Parathyroid adenoma (tissue), 2 donors: ENCODE results near the gene JPH3.

Source experiments
- H2AFZ ChIP-seq: fragments of 300-600 bp; sonication (generic); one replicate; pipeline ENCODE4 v1.7.0; 2017; ENCODE audit warnings: antibody characterized with exemption, mild to moderate bottlenecking
- H3K27ac ChIP-seq: fragments of 300-600 bp; sonication (generic); one replicate; pipeline ENCODE4 v1.7.0; 2017
- H3K27me3 ChIP-seq: fragments of 300-600 bp; sonication (generic); one replicate; pipeline ENCODE4 v1.7.0; 2017; ENCODE audit warnings: low read length; ENCODE audit not compliant: control insufficient read depth, insufficient read depth
- H3K36me3 ChIP-seq: fragments of 300-600 bp; sonication (generic); one replicate; pipeline ENCODE4 v1.7.0; 2017; ENCODE audit warnings: low read length; ENCODE audit not compliant: control insufficient read depth, insufficient read depth
- H3K4me1 ChIP-seq: fragments of 300-600 bp; sonication (generic); one replicate; pipeline ENCODE4 v1.7.0; 2017; ENCODE audit warnings: control low read depth
- H3K4me2 ChIP-seq: fragments of 300-600 bp; sonication (generic); one replicate; pipeline ENCODE4 v1.7.0; 2017; ENCODE audit warnings: low read length
- H3K4me3 ChIP-seq: fragments of 300-600 bp; sonication (generic); one replicate; pipeline ENCODE4 v1.7.0; 2017; ENCODE audit warnings: low read depth, low read length
- H3K79me2 ChIP-seq: fragments of 300-600 bp; sonication (generic); one replicate; pipeline ENCODE4 v1.7.0; 2017; ENCODE audit warnings: control low read depth
- H3K9ac ChIP-seq: fragments of 300-600 bp; sonication (generic); one replicate; pipeline ENCODE4 v1.7.0; 2017; ENCODE audit warnings: mild to moderate bottlenecking
- H3K9me3 ChIP-seq: fragments of 300-600 bp; sonication (generic); one replicate; pipeline ENCODE4 v1.7.0; 2017; ENCODE audit warnings: low read length; ENCODE audit not compliant: control insufficient read depth
- CTCF ChIP-seq: fragments of 300-600 bp; sonication (generic); IDR thresholded peaks from one replicate; pipeline ENCODE4 v1.7.0; 2017; ENCODE audit warnings: antibody characterized with exemption, mild to moderate bottlenecking
- donor health status: primary hyperparathyroidism.

The JPH3 gene

GRCh38 chr16:87602821-87603683, 744 bp downstream of the JPH3 start:
- TF ChIP-seq CTCF = no peak
- no peaks in the 10 kb centered on the region for H3K4me1 ChIP-seq
- no peak overlapping the region for H3K9ac ChIP-seq
- no peak overlapping the region for H3K4me2 ChIP-seq
- no peaks in the 10 kb centered on the region for H3K79me2 ChIP-seq
- peaks cover 3% of the 10 kb centered on the region for H3K27me3 ChIP-seq
- H2AFZ ChIP-seq = no peak overlapping the region
- H3K9me3 ChIP-seq = no peaks in the 10 kb centered on the region
- no peak overlapping the region for H3K4me3 ChIP-seq
- H3K27ac ChIP-seq = no peak overlapping the region
- no peaks in the 10 kb centered on the region for H3K36me3 ChIP-seq

GRCh38 chr16:87603684-87604633, 1.7 kb downstream of the JPH3 start:
- TF ChIP-seq CTCF = no peak
- no peak overlapping the region for H3K4me3 ChIP-seq
- no peak overlapping the region for H3K4me2 ChIP-seq
- H3K36me3 ChIP-seq = no peaks in the 10 kb centered on the region
- H3K27ac ChIP-seq = no peak overlapping the region
- no peaks in the 10 kb centered on the region for H3K4me1 ChIP-seq
- H3K27me3 ChIP-seq = peaks cover 3% of the 10 kb centered on the region
- no peaks in the 10 kb centered on the region for H3K9me3 ChIP-seq
- no peak overlapping the region for H3K9ac ChIP-seq
- no peaks in the 10 kb centered on the region for H3K79me2 ChIP-seq
- H2AFZ ChIP-seq = no peak overlapping the region

- Histone ChIP-seq H3K36me3 (no peaks in the 10 kb centered on the region), H3K4me1 (no peaks in the 10 kb centered on the region), H3K9ac (no peak overlapping the region), H3K4me3 (no peak overlapping the region), H3K79me2 (no peaks in the 10 kb centered on the region), H3K4me2 (no peak overlapping the region), H2AFZ (no peak overlapping the region), H3K27ac (no peak overlapping the region), H3K27me3 (peaks cover 3% of the 10 kb centered on the region), H3K9me3 (no peaks in the 10 kb centered on the region)
- TF ChIP-seq CTCF = no peak
These were observed 2.4 kb downstream of the JPH3 start for GRCh38 chr16:87604634-87605111.

GRCh38 chr16:87607223-87607622, 4.9 kb downstream of the JPH3 start:
- no peaks in the 10 kb centered on the region for H3K27me3 ChIP-seq

More at GRCh38 chr16:87607223-87607622, 4.9 kb downstream of the JPH3 start:
- Histone ChIP-seq H3K27ac (no peak overlapping the region), H3K4me1 (no peaks in the 10 kb centered on the region), H3K36me3 (no peaks in the 10 kb centered on the region), H3K9me3 (no peaks in the 10 kb centered on the region), H3K4me2 (no peak overlapping the region), H2AFZ (no peak overlapping the region), H3K79me2 (no peaks in the 10 kb centered on the region), H3K4me3 (no peak overlapping the region), H3K9ac (no peak overlapping the region)
- no peak for TF ChIP-seq CTCF
